NOMO-1 treated with DMSO at 0.1 percent for 48 hours (cell line): ENCODE results near the gene DKK3.
A peak's percentile ranks its signal among the peaks of the same experiment; 100 is the strongest.

Experiments
- DNase-seq: peaks from one replicate; lab custom pipeline; 2025; ENCODE audit not compliant: unreplicated experiment; lab: John Stamatoyannopoulos, UW

The DKK3 gene

GRCh38 chr11:12005476-12005875 is 3.0 kb downstream of the DKK3 start:
- DNase-seq = no peak

GRCh38 chr11:12005061-12005460 is 3.4 kb downstream of the DKK3 start:
- DNase-seq = no peak

- DNase-seq = no peak
Measured at GRCh38 chr11:12003815-12004214, 4.6 kb downstream of the DKK3 start.

- no peak for DNase-seq
Measured at GRCh38 chr11:12003336-12003735, 5.1 kb downstream of the DKK3 start.

- no peak for DNase-seq
Measured at GRCh38 chr11:12001186-12001585, 7.2 kb downstream of the DKK3 start.

- peak; percentile 11 for DNase-seq
Measured at GRCh38 chr11:11998091-11998781, 10.2 kb downstream of the DKK3 start.

GRCh38 chr11:11997049-11997322 is 11.4 kb downstream of the DKK3 start:
- no peak for DNase-seq

GRCh38 chr11:11996321-11997048 is 11.9 kb downstream of the DKK3 start:
- no peak for DNase-seq

- no peak for DNase-seq
Measured at GRCh38 chr11:11995601-11996000, 12.8 kb downstream of the DKK3 start.

- DNase-seq = no peak
Measured at GRCh38 chr11:11993839-11994238, 14.6 kb downstream of the DKK3 start.

GRCh38 chr11:11992257-11993212 is 15.9 kb downstream of the DKK3 start:
- DNase-seq = no peak

GRCh38 chr11:11989774-11990744 is 18.4 kb downstream of the DKK3 start:
- DNase-seq = no peak

- no peak for DNase-seq
Measured at GRCh38 chr11:11988681-11989261, 19.7 kb downstream of the DKK3 start.

GRCh38 chr11:11988099-11988651 is 20.3 kb downstream of the DKK3 start:
- no peak for DNase-seq

- DNase-seq = no peak
Measured at GRCh38 chr11:11987503-11988022, 20.9 kb downstream of the DKK3 start.

GRCh38 chr11:11985954-11986949 is 22.2 kb downstream of the DKK3 start:
- no peak for DNase-seq

- no peak for DNase-seq
Measured at GRCh38 chr11:11985016-11985715, 23.3 kb downstream of the DKK3 start.

GRCh38 chr11:11984563-11984962 is 23.9 kb downstream of the DKK3 start:
- no peak for DNase-seq
